OCI-LY7 (cell line): ENCODE data around the gene RTN4IP1. TPM values are rescaled to one million over a fixed set of nuclear protein-coding genes. Genes with fewer than 3 reads are reported as not detected.

Experiments
- BruUV-seq: library from RNA; stranded (reverse); fragments of 400-500 nt; replicated peaks from 2 replicates; lab custom pipeline; 2021; lab: Mats Ljungman, UMichigan
- CTCF ChIA-PET: fragments of 300-600 bp; sonication (Branson Sonifier 250); formaldehyde crosslinking; loops from one replicate; lab custom pipeline; 2022; ENCODE audit warnings: antibody characterized with exemption; ENCODE audit not compliant: unreplicated experiment; lab: Charles Lee
- POLR2A ChIA-PET: fragments of 300-600 bp; sonication (Branson Sonifier 250); formaldehyde crosslinking; loops from one replicate; lab custom pipeline; 2022; ENCODE audit warnings: antibody characterized with exemption; lab: Charles Lee
- DNase-seq: peaks from one replicate; pipeline ENCODE4 v3.0.0-alpha.2; 2015; ENCODE audit warnings: low spot score
- H2AFZ ChIP-seq: fragments of 200-600 bp; sonication (generic), shearing (Covaris generic); 2 replicates; pipeline ENCODE4 v1.6.1; 2014; ENCODE audit warnings: mild to moderate bottlenecking, antibody characterized with exemption, low read length, moderate library complexity
- H3K27ac ChIP-seq: fragments of 200-600 bp; sonication (generic); 2 replicates; pipeline ENCODE4 v1.5.1; 2014; ENCODE audit warnings: mixed run types, low read depth, mild to moderate bottlenecking, moderate library complexity, low read length, inconsistent platforms; ENCODE audit not compliant: poor library complexity, severe bottlenecking
- H3K36me3 ChIP-seq: fragments of 200-600 bp; sonication (generic); 2 replicates; pipeline ENCODE4 v1.6.1; 2014; ENCODE audit warnings: mild to moderate bottlenecking, antibody characterized with exemption, low read length, moderate library complexity, mixed read lengths; ENCODE audit not compliant: insufficient read depth
- H3K4me1 ChIP-seq: fragments of 200-600 bp; sonication (generic); 2 replicates; pipeline ENCODE4 v1.5.1; 2014; ENCODE audit warnings: mild to moderate bottlenecking, low read length; ENCODE audit not compliant: insufficient read depth, poor library complexity, severe bottlenecking
- H3K4me2 ChIP-seq: fragments of 200-600 bp; sonication (generic); 2 replicates; pipeline ENCODE4 v1.6.1; 2014; ENCODE audit warnings: mild to moderate bottlenecking, low read length
- H3K4me3 ChIP-seq: fragments of 200-600 bp; sonication (generic); 2 replicates; pipeline ENCODE4 v1.5.1; 2014; ENCODE audit warnings: mild to moderate bottlenecking, low read depth, low read length; ENCODE audit not compliant: poor library complexity, severe bottlenecking
- H3K79me2 ChIP-seq: fragments of 200-600 bp; sonication (generic); 2 replicates; pipeline ENCODE4 v1.6.1; 2016; ENCODE audit warnings: low read depth, mild to moderate bottlenecking, low read length, moderate library complexity, mixed read lengths; ENCODE audit not compliant: insufficient read depth
- H3K9me2 ChIP-seq: fragments of 200-600 bp; sonication (generic); 2 replicates; pipeline ENCODE4 v1.6.1; 2016; ENCODE audit warnings: mild to moderate bottlenecking, low read length, mixed read lengths; ENCODE audit not compliant: insufficient read depth
- H3K9me3 ChIP-seq: fragments of 200-600 bp; sonication (generic); 2 replicates; pipeline ENCODE4 v1.6.1; 2014; ENCODE audit warnings: mild to moderate bottlenecking, mixed run types, low read length, mixed read lengths
- H4K20me1 ChIP-seq: fragments of 200-600 bp; sonication (generic); 2 replicates; pipeline ENCODE4 v1.6.1; 2014; ENCODE audit warnings: mild to moderate bottlenecking, antibody characterized with exemption, low read length, moderate library complexity, mixed read lengths; ENCODE audit not compliant: insufficient read depth
- EZH2phosphoT487 ChIP-seq: fragments of 200-600 bp; sonication (generic); IDR thresholded peaks from 2 replicates; pipeline ENCODE4 v1.6.1; 2018; ENCODE audit warnings: low read depth, borderline replicate concordance, mild to moderate bottlenecking, mixed run types, antibody characterized with exemption, low read length, moderate library complexity, mixed read lengths
- intact Hi-C: fragments of 100-400 bp; cut with micrococcal nuclease; formaldehyde crosslinking; loops from one replicate; pipeline ENCODE4 v1.10.0; 2022; ENCODE audit not compliant: unreplicated experiment
- total RNA-seq, 2 experiments: library from RNA; depleted of rRNA in 1 of 2; stranded (reverse); fragments of >200 nt in 1 of 2; shearing (Covaris generic) in 1 of 2; gene quantifications; 2 replicates each; pipeline ENCODE4 v1.2.3, GENCODE V29; 2014 to 2022
- TF ChIP-seq, protein P1 (sequence below): fragments of 200-600 bp; sonication (generic); conservative IDR thresholded peaks from 2 replicates; pipeline ENCODE4 v1.5.1; 2014; ENCODE audit warnings: mild to moderate bottlenecking, antibody characterized with exemption, low read length, moderate library complexity, mixed read lengths

The RTN4IP1 gene
- total RNA-seq, 2 experiments from 2014 or later, result 25.2 to 51.4 TPM

DNA sequence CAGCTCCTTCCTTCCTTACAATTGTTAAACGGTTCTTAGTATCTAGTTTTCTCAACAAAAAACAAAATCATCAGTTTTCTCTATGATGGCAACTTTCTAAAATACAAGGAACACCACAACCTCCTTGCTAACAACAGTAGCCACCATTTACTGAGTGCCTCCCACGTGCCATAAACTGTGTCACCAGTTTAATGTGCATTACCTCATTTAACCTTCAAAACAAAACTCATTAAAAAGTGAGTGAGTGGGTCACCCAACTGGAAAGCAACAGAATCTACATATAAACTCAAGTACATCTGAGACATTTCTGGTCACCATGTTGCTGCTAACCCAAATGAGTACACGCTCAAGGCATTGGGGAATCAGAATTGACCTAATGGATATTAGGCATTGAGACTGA, 11.0 kb downstream of the RTN4IP1 start:
- ChIA-PET POLR2A (interaction anchor here (0.6 to 14.6 kb wide), 7 partner anchors 9 to 354 kb away, joined by 3 to 295 read pairs (median 4); partner anchors contain the start of genes QRSL1 and RTN4IP1), CTCF (no interaction called here)
- Histone ChIP-seq H3K9me2 (no peaks in the 10 kb centered on the region; the same call in 1 of the 2 replicates), H3K4me3 (no peak overlapping the region), H4K20me1 (no peaks in the 10 kb centered on the region), H3K4me1 (peaks cover 60% of the 10 kb centered on the region), H3K4me2 (0 out of 2 replicates have a peak overlapping the region, but pooled peaks have one; percentile 40), H2AFZ (no peak overlapping the region), H3K36me3 (peaks cover 90% of the 10 kb centered on the region), H3K79me2 (peaks cover 49% of the 10 kb centered on the region; the same call in 1 of the 2 replicates), H3K9me3 (peaks cover 12% of the 10 kb centered on the region; the same call in 1 of the 2 replicates), H3K27ac (peak overlapping the region; percentile 0)
- DNase-seq, result no peak
- TF ChIP-seq, protein P1, sequence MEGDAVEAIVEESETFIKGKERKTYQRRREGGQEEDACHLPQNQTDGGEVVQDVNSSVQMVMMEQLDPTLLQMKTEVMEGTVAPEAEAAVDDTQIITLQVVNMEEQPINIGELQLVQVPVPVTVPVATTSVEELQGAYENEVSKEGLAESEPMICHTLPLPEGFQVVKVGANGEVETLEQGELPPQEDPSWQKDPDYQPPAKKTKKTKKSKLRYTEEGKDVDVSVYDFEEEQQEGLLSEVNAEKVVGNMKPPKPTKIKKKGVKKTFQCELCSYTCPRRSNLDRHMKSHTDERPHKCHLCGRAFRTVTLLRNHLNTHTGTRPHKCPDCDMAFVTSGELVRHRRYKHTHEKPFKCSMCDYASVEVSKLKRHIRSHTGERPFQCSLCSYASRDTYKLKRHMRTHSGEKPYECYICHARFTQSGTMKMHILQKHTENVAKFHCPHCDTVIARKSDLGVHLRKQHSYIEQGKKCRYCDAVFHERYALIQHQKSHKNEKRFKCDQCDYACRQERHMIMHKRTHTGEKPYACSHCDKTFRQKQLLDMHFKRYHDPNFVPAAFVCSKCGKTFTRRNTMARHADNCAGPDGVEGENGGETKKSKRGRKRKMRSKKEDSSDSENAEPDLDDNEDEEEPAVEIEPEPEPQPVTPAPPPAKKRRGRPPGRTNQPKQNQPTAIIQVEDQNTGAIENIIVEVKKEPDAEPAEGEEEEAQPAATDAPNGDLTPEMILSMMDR, result no peak
- TF ChIP-seq EZH2phosphoT487, result no peak
- intact Hi-C loops, result no loop called here
- BruUV-seq, result no TSS peak

DNA sequence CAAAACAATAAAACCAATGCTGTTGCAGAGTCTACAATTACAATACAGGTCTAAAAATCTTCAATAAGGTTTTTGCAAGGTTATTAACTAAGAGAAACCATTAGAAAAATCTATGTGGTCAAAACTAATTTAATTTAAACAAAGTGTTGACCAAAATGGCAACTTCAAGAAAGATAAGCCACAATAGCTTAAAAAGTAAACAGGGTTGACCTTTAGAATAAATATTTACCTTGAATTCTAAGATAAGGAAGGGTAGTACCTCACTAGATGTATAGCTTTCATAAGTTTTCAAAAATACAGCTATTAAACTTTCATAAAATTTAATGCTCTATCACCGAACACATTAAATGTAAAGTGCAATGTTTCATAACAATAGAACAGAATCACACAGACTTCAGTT, 11.4 kb downstream of the RTN4IP1 start:
- peaks cover 47% of the 10 kb centered on the region; the same call in 1 of the 2 replicates for H3K79me2 ChIP-seq
- H3K4me2 ChIP-seq, result peak overlapping the region; percentile 40; the same call in 1 of the 2 replicates
- H3K9me3 ChIP-seq, result peaks cover 7% of the 10 kb centered on the region; the same call in 1 of the 2 replicates
- H4K20me1 ChIP-seq, result no peaks in the 10 kb centered on the region
- intact Hi-C loops, result no loop called here
- ChIA-PET POLR2A (interaction anchor here (0.6 to 14.6 kb wide), 6 partner anchors 8 to 355 kb away, joined by 3 to 295 read pairs (median 4); partner anchors contain the start of genes QRSL1 and RTN4IP1), CTCF (no interaction called here)
- H3K27ac ChIP-seq, result peak overlapping the region; percentile 31
- no peaks in the 10 kb centered on the region; the same call in 1 of the 2 replicates for H3K9me2 ChIP-seq
- no peak overlapping the region for H2AFZ ChIP-seq
- peaks cover 90% of the 10 kb centered on the region for H3K36me3 ChIP-seq
- no peak overlapping the region for H3K4me3 ChIP-seq
- H3K4me1 ChIP-seq, result peaks cover 64% of the 10 kb centered on the region
- DNase-seq, result no peak
- BruUV-seq, result no TSS peak
- TF ChIP-seq EZH2phosphoT487, result no peak
- TF ChIP-seq, protein P1, result no peak

DNA sequence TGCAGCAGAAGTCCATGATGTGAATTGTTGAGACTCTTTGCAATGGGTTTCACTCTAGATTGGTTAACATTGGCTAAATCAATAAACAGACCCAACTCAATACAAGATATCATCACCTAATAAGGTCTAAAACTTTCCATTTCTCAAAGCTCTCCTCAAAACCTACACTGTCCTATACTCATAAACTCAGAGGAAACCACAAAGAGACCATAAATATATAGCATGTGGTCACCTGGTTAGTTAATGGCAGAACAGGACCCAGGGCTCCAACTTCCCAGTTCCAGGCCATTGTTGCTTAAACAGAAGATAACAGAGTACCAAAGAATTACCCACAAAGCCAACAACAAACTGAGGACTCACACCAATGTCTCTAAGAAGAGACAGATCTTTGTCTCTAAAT, 12.0 kb downstream of the RTN4IP1 start:
- intact Hi-C loops, result no loop called here

More for the DNA sequence above, 12.0 kb downstream of the RTN4IP1 start:
- TF ChIP-seq, protein P1, result no peak
- no peak for TF ChIP-seq EZH2phosphoT487
- H3K4me1 ChIP-seq, result peaks cover 64% of the 10 kb centered on the region
- peak overlapping the region; percentile 31 for H3K27ac ChIP-seq
- BruUV-seq, result no TSS peak
- POLR2A ChIA-PET, result interaction anchor here (0.7 to 14.6 kb wide), 5 partner anchors 15 to 355 kb away, joined by 3 to 295 read pairs (median 5); partner anchors contain the start of genes QRSL1 and RTN4IP1
- peaks cover 44% of the 10 kb centered on the region; the same call in 1 of the 2 replicates for H3K79me2 ChIP-seq
- H4K20me1 ChIP-seq, result no peaks in the 10 kb centered on the region
- no peak for DNase-seq
- no peak overlapping the region for H2AFZ ChIP-seq
- no peak overlapping the region for H3K4me3 ChIP-seq
- H3K36me3 ChIP-seq, result peaks cover 90% of the 10 kb centered on the region
- CTCF ChIA-PET, result no interaction called here
- H3K4me2 ChIP-seq, result peak overlapping the region; percentile 40
- peaks cover 1% of the 10 kb centered on the region; the same call in 1 of the 2 replicates for H3K9me3 ChIP-seq
- H3K9me2 ChIP-seq, result no peaks in the 10 kb centered on the region; the same call in 1 of the 2 replicates
